ENCODE data around the gene RAP2A. TPM values are rescaled to one million over a fixed set of nuclear protein-coding genes. Genes with fewer than 3 reads are reported as not detected.

The RAP2A gene
- total and polyA plus RNA-seq, 4 donors: 7.5 to 46.0 (median 23.7) TPM

- TF ChIP-seq CTCF (IDR thresholded peaks at IDR 0.05; ENCODE audit: control extremely low read depth, extremely low read depth): no peak
- Histone ChIP-seq H3K27ac (ENCODE audit: low read depth in 1 of 2, low read length in 1 of 2) (no peak overlapping the region), H3K4me1 (ENCODE audit: control insufficient read depth in 5 of 5, insufficient read depth in 5 of 5, low read length in 5 of 5) (peaks cover 0 to 35% (median 2%) of the 10 kb centered on the region in 5 donors), H3K27me3 (ENCODE audit: control insufficient read depth in 3 of 3, insufficient read depth in 3 of 3, low read length in 2 of 3) (no peaks in the 10 kb centered on the region), H3K4me3 (no peak overlapping the region), H3K36me3 (ENCODE audit: control insufficient read depth in 4 of 4, insufficient read depth in 4 of 4, low read length in 4 of 4) (peaks cover 5 to 11% (median 6%) of the 10 kb centered on the region in 4 donors), H3K9ac (ENCODE audit: insufficient read depth in 1 of 2, low read length in 2 of 2) (no peak overlapping the region), H3K9me3 (ENCODE audit: control insufficient read depth in 4 of 4, insufficient read depth in 3 of 4, low read length in 3 of 4) (no peaks in the 10 kb centered on the region)
- DNase-seq: peak in 2 of 3 donors; percentile 56 to 60
- 66 to 78% methylated on average over 3 of the region's 3 CpGs for WGBS, 2 donors
- no peak for ATAC-seq (ENCODE audit: insufficient read depth, low FRiP score)
Measured at GRCh38 chr13:97466722-97467121, 32.8 kb downstream of the RAP2A start.

- ATAC-seq (ENCODE audit: insufficient read depth, low FRiP score) (no peak), DNase-seq (peak; percentile 55 to 95 (median 93))
- peaks cover 0 to 40% (median 2%) of the 10 kb centered on the region in 5 donors for H3K4me1 ChIP-seq (ENCODE audit: control insufficient read depth in 5 of 5, insufficient read depth in 5 of 5, low read length in 5 of 5)
- WGBS, 2 donors: 69 to 83% methylated on average over 3 of the region's 3 CpGs
- no peaks in the 10 kb centered on the region for H3K9me3 ChIP-seq (ENCODE audit: control insufficient read depth in 4 of 4, insufficient read depth in 3 of 4, low read length in 3 of 4)
- peaks cover 5 to 11% (median 6%) of the 10 kb centered on the region in 4 donors for H3K36me3 ChIP-seq (ENCODE audit: control insufficient read depth in 4 of 4, insufficient read depth in 4 of 4, low read length in 4 of 4)
- no peak overlapping the region for H3K27ac ChIP-seq (ENCODE audit: low read depth in 1 of 2, low read length in 1 of 2)
- no peak for TF ChIP-seq CTCF (IDR thresholded peaks at IDR 0.05; ENCODE audit: control extremely low read depth, extremely low read depth)
- H3K9ac ChIP-seq (ENCODE audit: insufficient read depth in 1 of 2, low read length in 2 of 2): no peak overlapping the region
- H3K27me3 ChIP-seq (ENCODE audit: control insufficient read depth in 3 of 3, insufficient read depth in 3 of 3, low read length in 2 of 3): no peaks in the 10 kb centered on the region
- H3K4me3 ChIP-seq: no peak overlapping the region
Measured at GRCh38 chr13:97468331-97468730, 34.4 kb downstream of the RAP2A start.

- Histone ChIP-seq H3K36me3 (ENCODE audit: control insufficient read depth in 4 of 4, insufficient read depth in 4 of 4, low read length in 4 of 4) (no peaks in the 10 kb centered on the region), H3K4me1 (ENCODE audit: control insufficient read depth in 5 of 5, insufficient read depth in 5 of 5, low read length in 5 of 5) (peaks cover 3 to 53% (median 9%) of the 10 kb centered on the region in 5 donors), H3K27me3 (ENCODE audit: control insufficient read depth in 3 of 3, insufficient read depth in 3 of 3, low read length in 2 of 3) (no peaks in the 10 kb centered on the region), H3K9me3 (ENCODE audit: control insufficient read depth in 4 of 4, insufficient read depth in 3 of 4, low read length in 3 of 4) (no peaks in the 10 kb centered on the region), H3K27ac (ENCODE audit: low read depth in 1 of 2, low read length in 1 of 2) (no peak overlapping the region), H3K4me3 (no peak overlapping the region), H3K9ac (ENCODE audit: insufficient read depth in 1 of 2, low read length in 2 of 2) (no peak overlapping the region)
- WGBS, 2 donors: 55 to 56% methylated on average over 1 of the region's 1 CpG
- DNase-seq (peak; percentile 46 to 85 (median 83)), ATAC-seq (ENCODE audit: insufficient read depth, low FRiP score) (no peak)
- TF ChIP-seq CTCF (IDR thresholded peaks at IDR 0.05; ENCODE audit: control extremely low read depth, extremely low read depth): no peak
Measured at GRCh38 chr13:97471711-97472110, 37.7 kb downstream of the RAP2A start.
